MG63 (cell line): Measurements from ENCODE around the gene MS4A5. TPM values are rescaled to one million over a fixed set of nuclear protein-coding genes. Genes with fewer than 3 reads are reported as not detected.
A peak's percentile ranks its signal among the peaks of the same experiment; 100 is the strongest.
"Not testable (repeated sequence)": the region's sequence is repeated elsewhere in the genome, so short reads cannot be mapped to it uniquely, and the experiment has no call there.

Experiments used
- DNase-seq: peaks from one replicate; pipeline ENCODE4 v3.0.0-alpha.2; 2020
- H3K27me3 ChIP-seq: fragments of 250-450 bp; sonication (Bioruptor Pico); 2 replicates; pipeline ENCODE4 v1.5.1; 2020; ENCODE audit warnings: mild to moderate bottlenecking, moderate library complexity
- H3K36me3 ChIP-seq: fragments of 250-450 bp; sonication (Bioruptor Pico); 2 replicates; pipeline ENCODE4 v1.5.1; 2020; ENCODE audit warnings: mild to moderate bottlenecking, moderate library complexity
- H3K4me3 ChIP-seq: fragments of 250-450 bp; sonication (Bioruptor Pico); 2 replicates; pipeline ENCODE4 v1.5.1; 2020; ENCODE audit warnings: mild to moderate bottlenecking, moderate library complexity
- H3K9me3 ChIP-seq: fragments of 250-450 bp; sonication (Bioruptor Pico); 2 replicates; pipeline ENCODE4 v1.5.1; 2020; ENCODE audit warnings: mild to moderate bottlenecking, moderate library complexity
- total RNA-seq: library from RNA; depleted of rRNA; stranded (reverse); fragments of >200 nt; shearing (Covaris generic); gene quantifications from 2 replicates; pipeline ENCODE4 v1.2.3, GENCODE V29; 2014; ENCODE audit warnings: low replicate concordance; rRNA removed

MS4A5 gene, protein sequence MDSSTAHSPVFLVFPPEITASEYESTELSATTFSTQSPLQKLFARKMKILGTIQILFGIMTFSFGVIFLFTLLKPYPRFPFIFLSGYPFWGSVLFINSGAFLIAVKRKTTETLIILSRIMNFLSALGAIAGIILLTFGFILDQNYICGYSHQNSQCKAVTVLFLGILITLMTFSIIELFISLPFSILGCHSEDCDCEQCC
- not detected in 2 replicates for total RNA-seq

- Histone ChIP-seq H3K9me3 (no peaks in the 10 kb centered on the region), H3K4me3 (no peak within 1 kb of the TSS), H3K36me3 (no peaks in the 10 kb centered on the region), H3K27me3 (no peaks in the 10 kb centered on the region)
- no peak for DNase-seq
Observed at GRCh38 chr11:60429272-60429671, at the start of gene MS4A5. Gene MS4A5, plus strand, starts transcription at chr11:60429572. Its CDS starts 103 bp downstream, at chr11:60429675.

GRCh38 chr11:60389279-60389910, 40.0 kb upstream of the MS4A5 start:
- H3K27me3 ChIP-seq = no peaks in the 10 kb centered on the region
- no peak for DNase-seq
- no peaks in the 10 kb centered on the region for H3K36me3 ChIP-seq
- H3K4me3 ChIP-seq = no peak overlapping the region
- no peaks in the 10 kb centered on the region for H3K9me3 ChIP-seq

- Histone ChIP-seq H3K36me3 (no peaks in the 10 kb centered on the region), H3K27me3 (no peaks in the 10 kb centered on the region), H3K4me3 (no peak overlapping the region), H3K9me3 (no peaks in the 10 kb centered on the region)
- no peak for DNase-seq
Observed at GRCh38 chr11:60390419-60390818, 39.0 kb upstream of the MS4A5 start.

GRCh38 chr11:60392361-60392760, 37.0 kb upstream of the MS4A5 start:
- Histone ChIP-seq H3K27me3 (no peaks in the 10 kb centered on the region), H3K4me3 (no peak overlapping the region)
- no peak for DNase-seq

GRCh38 chr11:60393016-60393415, 36.4 kb upstream of the MS4A5 start:
- DNase-seq = no peak
- no peak overlapping the region for H3K4me3 ChIP-seq
- no peaks in the 10 kb centered on the region for H3K27me3 ChIP-seq
- H3K9me3 ChIP-seq = no peaks in the 10 kb centered on the region
- no peaks in the 10 kb centered on the region for H3K36me3 ChIP-seq

More at GRCh38 chr11:60392361-60392760, 37.0 kb upstream of the MS4A5 start:
- Histone ChIP-seq H3K9me3 (no peaks in the 10 kb centered on the region), H3K36me3 (no peaks in the 10 kb centered on the region)

GRCh38 chr11:60394666-60395380, 34.5 kb upstream of the MS4A5 start:
- H3K4me3 ChIP-seq = no peak overlapping the region
- no peaks in the 10 kb centered on the region for H3K9me3 ChIP-seq
- no peaks in the 10 kb centered on the region for H3K27me3 ChIP-seq
- no peaks in the 10 kb centered on the region for H3K36me3 ChIP-seq
- DNase-seq = no peak

- no peak for DNase-seq
- Histone ChIP-seq H3K27me3 (no peaks in the 10 kb centered on the region), H3K36me3 (no peaks in the 10 kb centered on the region), H3K9me3 (no peaks in the 10 kb centered on the region), H3K4me3 (no peak within 1 kb of the TSS)
Observed at GRCh38 chr11:60396382-60396781, 33.0 kb upstream of the MS4A5 start, which contains the start of gene MS4A14. Gene MS4A14, plus strand, starts transcription at chr11:60396459. Its CDS starts 120 bp downstream, at chr11:60396579.

GRCh38 chr11:60396799-60397198, 32.6 kb upstream of the MS4A5 start:
- Histone ChIP-seq H3K4me3 (no peak overlapping the region), H3K36me3 (no peaks in the 10 kb centered on the region), H3K27me3 (no peaks in the 10 kb centered on the region), H3K9me3 (no peaks in the 10 kb centered on the region)
- DNase-seq = no peak

DNA sequence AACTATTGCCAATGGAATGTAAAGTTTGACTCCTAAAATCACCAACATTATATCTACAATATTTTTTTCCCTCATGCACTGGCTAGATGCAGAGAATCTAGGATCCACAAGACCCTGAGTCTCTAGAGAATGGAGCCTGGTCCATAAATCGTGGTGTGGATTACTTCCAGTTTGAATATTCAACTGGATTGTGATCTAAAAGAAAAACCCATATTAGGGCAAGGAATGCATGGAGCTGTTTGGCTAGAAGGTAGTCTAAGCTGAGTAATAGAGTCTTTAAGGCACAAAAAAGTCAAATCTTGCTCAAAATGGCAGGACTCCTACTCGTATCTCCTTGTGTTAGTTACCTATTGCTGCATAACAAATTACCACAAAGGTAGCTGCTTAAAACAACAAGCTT, 9.4 kb upstream of the MS4A5 start:
- Histone ChIP-seq H3K9me3 (no peaks in the 10 kb centered on the region), H3K36me3 (no peaks in the 10 kb centered on the region), H3K27me3 (no peaks in the 10 kb centered on the region), H3K4me3 (no peak overlapping the region)
- DNase-seq = no peak

- Histone ChIP-seq H3K9me3 (no peaks in the 10 kb centered on the region), H3K4me3 (no peak overlapping the region), H3K36me3 (no peaks in the 10 kb centered on the region), H3K27me3 (no peaks in the 10 kb centered on the region)
- no peak for DNase-seq
Observed at GRCh38 chr11:60422609-60423008, 6.8 kb upstream of the MS4A5 start.

DNA sequence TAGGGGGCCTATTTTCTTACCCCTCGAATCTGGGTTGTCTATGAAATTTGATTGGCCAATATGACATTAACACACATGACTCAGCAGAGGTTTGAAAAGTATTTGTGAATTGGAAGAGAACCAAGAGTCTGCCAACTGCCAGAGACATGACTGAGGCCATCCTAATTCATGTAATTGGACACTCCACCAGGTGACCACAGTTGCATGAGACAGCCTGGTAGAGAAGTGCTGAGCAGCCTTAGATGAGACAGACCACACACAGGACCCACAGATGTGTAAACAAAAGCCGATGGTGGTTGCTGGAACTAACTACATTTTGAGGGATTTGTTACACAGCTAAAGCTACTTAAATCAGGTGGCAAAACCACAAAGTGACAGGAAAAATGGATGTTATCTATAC, 855 bp upstream of the MS4A5 start:
- H3K36me3 ChIP-seq = no peaks in the 10 kb centered on the region
- no peaks in the 10 kb centered on the region for H3K27me3 ChIP-seq
- H3K4me3 ChIP-seq = no peak overlapping the region
- H3K9me3 ChIP-seq = no peaks in the 10 kb centered on the region
- DNase-seq = peak; percentile 13

DNA sequence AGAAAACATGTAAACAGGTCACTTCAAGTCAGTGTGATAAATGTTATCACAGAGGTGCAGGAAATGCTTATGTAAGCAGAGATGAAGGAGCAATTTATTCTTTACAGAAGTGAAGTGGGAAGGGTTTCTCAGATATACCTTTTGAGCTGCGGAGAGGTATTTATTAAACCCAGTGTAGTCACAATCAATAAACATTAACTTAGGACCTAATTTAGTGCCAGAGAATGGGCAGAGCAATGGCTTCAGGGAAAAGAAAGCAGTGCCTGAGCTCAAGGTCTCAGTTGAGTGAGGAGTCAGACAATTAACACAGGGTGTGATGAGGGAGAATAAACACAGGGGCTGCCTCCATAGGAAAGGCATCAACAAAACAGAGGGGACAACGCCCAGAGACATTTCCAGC, 1.9 kb downstream of the MS4A5 start:
- no peaks in the 10 kb centered on the region for H3K36me3 ChIP-seq
- H3K9me3 ChIP-seq = no peaks in the 10 kb centered on the region
- DNase-seq = no peak
- H3K27me3 ChIP-seq = no peaks in the 10 kb centered on the region
- H3K4me3 ChIP-seq = no peak overlapping the region

DNA sequence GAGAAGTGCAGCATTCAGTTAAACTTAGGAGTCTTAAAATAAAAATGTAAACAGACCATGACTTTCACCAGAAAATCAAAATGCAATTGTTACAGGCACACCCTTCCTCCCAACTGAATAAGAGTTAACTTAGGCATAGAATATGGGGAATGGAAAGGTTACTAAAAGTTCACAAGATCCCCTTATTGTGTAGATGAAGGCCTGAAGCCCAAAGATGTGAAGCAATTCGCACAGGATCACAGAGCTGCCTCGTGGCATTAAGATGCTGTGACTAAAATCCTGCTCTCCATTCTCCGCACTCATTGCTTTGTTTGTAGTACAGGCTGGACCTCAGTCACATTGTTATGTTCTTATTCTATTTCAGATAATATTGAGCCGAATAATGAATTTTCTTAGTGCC, 4.0 kb downstream of the MS4A5 start:
- no peak for DNase-seq
- Histone ChIP-seq H3K9me3 (no peaks in the 10 kb centered on the region), H3K36me3 (no peaks in the 10 kb centered on the region), H3K4me3 (no peak overlapping the region), H3K27me3 (no peaks in the 10 kb centered on the region)

DNA sequence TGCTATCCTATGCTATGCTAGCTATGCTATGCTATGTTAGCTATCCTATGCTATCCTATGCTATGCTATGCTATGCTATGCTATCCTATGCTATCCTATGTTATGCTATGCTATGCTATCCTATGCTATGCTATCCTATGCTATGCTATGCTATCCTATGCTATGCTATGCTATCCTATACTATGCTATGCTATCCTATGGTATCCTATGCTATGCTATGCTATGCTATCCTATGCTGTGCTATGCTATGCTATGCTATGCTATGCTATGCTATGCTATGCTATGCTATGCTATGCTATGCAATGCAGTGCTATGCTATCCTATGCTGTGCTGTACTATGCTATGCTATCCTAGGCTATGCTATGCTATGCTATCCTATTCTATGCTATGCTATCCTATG, 17.7 kb downstream of the MS4A5 start:
- Histone ChIP-seq H3K36me3 (no peaks in the 10 kb centered on the region), H3K9me3 (no peaks in the 10 kb centered on the region), H3K4me3 (no peak overlapping the region; the same call in 1 of the 2 replicates), H3K27me3 (no peaks in the 10 kb centered on the region)
- DNase-seq = no peak

DNA sequence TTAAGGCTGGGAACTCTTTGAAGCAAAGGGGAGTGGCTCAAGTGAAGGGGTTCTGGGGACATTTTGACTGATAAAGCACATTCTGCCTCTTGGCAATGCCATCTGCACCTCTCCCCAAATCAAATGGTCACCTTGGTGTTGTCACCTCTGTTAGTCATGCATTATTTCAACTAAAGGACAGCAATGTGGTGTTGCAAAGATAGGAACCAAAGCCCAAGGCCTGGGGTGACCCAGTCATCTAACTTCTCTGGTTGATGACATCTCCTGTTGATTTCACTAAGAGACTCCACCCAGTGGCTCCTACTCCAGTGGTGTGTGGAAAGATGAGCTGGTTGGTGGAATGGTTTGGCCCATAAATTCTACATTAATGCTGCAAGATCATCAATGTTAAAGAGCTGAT, 18.5 kb downstream of the MS4A5 start:
- DNase-seq = no peak
- H3K27me3 ChIP-seq = no peaks in the 10 kb centered on the region
- H3K4me3 ChIP-seq = no peak overlapping the region
- no peaks in the 10 kb centered on the region for H3K9me3 ChIP-seq
- no peaks in the 10 kb centered on the region for H3K36me3 ChIP-seq

- DNase-seq, H3K4me3 ChIP-seq, H3K9me3 ChIP-seq, H3K27me3 ChIP-seq, H3K36me3 ChIP-seq: not testable (repeated sequence)
Observed at GRCh38 chr11:60451185-60451584, 21.8 kb downstream of the MS4A5 start.

DNA sequence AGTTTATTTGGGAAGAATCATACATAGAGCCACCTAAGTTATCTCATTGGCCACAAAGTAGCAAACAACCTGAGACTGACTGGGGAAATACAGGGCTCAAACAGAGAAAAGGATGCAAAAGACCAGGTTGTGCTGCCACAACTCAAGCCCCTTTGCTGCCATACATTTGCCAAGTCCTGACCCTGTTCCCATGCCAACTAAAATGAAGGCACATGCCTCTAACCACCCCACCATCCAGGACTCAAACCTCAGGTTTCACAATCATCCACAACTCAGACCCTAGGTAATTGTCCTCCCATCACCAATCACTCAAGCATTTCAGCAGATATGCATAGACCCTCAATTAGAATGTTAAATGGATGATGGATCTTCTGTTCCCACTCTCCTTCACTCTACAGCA, 24.8 kb downstream of the MS4A5 start:
- no peaks in the 10 kb centered on the region for H3K36me3 ChIP-seq
- H3K4me3 ChIP-seq = no peak overlapping the region
- H3K27me3 ChIP-seq = no peaks in the 10 kb centered on the region
- no peak for DNase-seq
- H3K9me3 ChIP-seq = no peaks in the 10 kb centered on the region
